GM12865 (cell line): ENCODE measurements around the gene CCND2.

Experiments used
- DNase-seq: peaks from one replicate; pipeline ENCODE4 v3.0.0; 2010; ENCODE audit warnings: low read depth
- H3K4me3 ChIP-seq: 2 replicates; pipeline ENCODE4 v1.5.1; 2011; ENCODE audit warnings: mild to moderate bottlenecking, low read depth, low read length, control low read depth
- TF ChIP-seq, protein P1 (sequence below): IDR thresholded peaks from 2 replicates; pipeline ENCODE4 v1.5.1; 2011; ENCODE audit warnings: low read length, control low read depth, low read depth, inconsistent platforms; ENCODE audit not compliant: insufficient read depth; ENCODE audit errors: missing control alignments

CCND2 gene

DNA sequence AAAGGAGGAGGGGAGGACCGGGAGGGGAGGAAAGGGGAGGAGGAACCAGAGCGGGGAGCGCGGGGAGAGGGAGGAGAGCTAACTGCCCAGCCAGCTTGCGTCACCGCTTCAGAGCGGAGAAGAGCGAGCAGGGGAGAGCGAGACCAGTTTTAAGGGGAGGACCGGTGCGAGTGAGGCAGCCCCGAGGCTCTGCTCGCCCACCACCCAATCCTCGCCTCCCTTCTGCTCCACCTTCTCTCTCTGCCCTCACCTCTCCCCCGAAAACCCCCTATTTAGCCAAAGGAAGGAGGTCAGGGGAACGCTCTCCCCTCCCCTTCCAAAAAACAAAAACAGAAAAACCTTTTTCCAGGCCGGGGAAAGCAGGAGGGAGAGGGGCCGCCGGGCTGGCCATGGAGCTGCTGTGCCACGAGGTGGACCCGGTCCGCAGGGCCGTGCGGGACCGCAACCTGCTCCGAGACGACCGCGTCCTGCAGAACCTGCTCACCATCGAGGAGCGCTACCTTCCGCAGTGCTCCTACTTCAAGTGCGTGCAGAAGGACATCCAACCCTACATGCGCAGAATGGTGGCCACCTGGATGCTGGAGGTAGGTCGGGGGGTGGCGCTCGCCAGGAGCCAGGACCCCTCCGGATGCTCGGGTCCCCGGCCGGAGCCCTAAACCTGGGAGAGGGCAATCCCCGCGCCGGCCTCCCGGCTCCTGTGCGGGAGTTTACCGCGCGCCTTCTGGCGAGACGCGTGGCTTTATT is at the start of gene CCND2:
Gene CCND2, plus strand, starts transcription at position 111 of the 744 bp plus-strand sequence. Its CDS starts 279 bp downstream, at position 390.
- TF ChIP-seq, protein P1, sequence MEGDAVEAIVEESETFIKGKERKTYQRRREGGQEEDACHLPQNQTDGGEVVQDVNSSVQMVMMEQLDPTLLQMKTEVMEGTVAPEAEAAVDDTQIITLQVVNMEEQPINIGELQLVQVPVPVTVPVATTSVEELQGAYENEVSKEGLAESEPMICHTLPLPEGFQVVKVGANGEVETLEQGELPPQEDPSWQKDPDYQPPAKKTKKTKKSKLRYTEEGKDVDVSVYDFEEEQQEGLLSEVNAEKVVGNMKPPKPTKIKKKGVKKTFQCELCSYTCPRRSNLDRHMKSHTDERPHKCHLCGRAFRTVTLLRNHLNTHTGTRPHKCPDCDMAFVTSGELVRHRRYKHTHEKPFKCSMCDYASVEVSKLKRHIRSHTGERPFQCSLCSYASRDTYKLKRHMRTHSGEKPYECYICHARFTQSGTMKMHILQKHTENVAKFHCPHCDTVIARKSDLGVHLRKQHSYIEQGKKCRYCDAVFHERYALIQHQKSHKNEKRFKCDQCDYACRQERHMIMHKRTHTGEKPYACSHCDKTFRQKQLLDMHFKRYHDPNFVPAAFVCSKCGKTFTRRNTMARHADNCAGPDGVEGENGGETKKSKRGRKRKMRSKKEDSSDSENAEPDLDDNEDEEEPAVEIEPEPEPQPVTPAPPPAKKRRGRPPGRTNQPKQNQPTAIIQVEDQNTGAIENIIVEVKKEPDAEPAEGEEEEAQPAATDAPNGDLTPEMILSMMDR = no peak
- DNase-seq = peak; percentile 90
- peak within 1 kb of the TSS; percentile 87 for H3K4me3 ChIP-seq

DNA sequence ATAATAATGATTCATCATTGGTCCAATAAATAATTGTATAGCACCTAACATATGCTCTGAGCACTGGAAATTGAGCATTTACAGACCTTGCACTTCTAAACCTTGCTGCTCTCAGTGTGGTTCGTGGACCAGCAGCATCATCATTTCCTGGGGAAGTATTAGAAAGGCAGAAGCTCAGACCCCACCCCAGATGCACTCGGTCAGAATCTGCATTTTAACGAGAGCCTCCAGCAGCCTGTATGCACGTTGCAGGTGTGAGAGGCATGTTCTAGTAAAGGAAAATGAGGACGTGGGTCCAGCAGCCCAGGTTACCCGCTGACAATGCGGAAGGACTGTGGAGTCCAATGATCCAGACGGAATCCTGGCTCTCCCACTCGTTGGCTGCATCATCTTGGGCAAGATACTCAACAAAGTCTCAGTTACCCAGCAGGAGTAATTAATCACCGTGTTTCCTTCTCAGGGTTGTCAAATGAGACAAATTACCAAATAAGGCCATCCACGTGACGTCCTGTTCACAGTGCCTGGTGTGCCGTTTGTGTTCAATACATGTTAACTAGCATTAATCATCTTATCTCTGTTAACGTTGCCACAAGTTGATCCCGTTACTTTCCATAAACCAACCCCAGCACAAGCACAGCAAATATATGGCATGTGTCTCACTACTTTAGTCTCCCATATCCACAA is 49.2 kb upstream of the CCND2 start:
- TF ChIP-seq, protein P1 = no peak
- DNase-seq = no peak

DNA sequence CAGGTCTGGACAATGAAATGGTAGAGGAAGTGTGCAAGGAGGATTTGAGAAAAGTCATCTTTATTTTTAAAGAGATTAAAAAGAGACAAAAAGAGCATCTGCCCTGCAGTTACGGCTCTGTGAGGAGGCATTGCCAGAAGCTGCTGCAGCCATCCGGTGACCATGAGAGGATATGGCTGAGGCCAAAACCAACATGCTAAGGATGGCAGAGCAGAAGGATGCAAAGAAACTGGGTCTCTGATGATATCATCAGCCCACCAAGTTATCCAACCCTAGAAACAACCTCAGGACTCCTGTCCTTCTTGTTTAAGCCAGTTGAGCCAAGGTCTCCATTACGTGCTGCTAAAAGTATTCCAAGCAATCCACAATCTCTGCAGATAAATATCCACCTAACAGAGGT is 48.0 kb upstream of the CCND2 start:
- TF ChIP-seq, protein P1 = no peak
- DNase-seq = no peak
- no peak overlapping the region for H3K4me3 ChIP-seq

More for the DNA sequence above, 49.2 kb upstream of the CCND2 start:
- H3K4me3 ChIP-seq = no peak overlapping the region

DNA sequence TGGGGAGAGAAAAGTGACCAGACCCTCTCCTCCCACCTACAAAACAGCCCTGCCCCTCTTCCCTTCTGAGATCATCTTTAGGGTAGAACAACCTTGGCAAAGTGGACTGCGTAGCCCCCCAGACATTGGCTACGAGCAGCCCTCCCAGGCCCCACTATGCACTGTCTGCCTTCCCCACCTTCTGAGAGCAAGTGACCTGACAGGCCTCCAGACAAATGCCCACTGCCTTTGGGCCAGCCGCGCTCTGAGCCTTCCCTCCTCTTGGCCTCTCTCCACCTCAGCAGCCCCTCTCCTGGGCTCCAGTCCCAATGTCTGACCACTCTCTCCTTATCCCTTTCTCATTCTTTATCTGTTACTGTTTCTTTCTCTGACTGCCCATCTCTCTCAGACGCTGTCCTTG is 46.5 kb upstream of the CCND2 start:
- no peak for DNase-seq
- H3K4me3 ChIP-seq = no peak overlapping the region
- TF ChIP-seq, protein P1 = no peak

DNA sequence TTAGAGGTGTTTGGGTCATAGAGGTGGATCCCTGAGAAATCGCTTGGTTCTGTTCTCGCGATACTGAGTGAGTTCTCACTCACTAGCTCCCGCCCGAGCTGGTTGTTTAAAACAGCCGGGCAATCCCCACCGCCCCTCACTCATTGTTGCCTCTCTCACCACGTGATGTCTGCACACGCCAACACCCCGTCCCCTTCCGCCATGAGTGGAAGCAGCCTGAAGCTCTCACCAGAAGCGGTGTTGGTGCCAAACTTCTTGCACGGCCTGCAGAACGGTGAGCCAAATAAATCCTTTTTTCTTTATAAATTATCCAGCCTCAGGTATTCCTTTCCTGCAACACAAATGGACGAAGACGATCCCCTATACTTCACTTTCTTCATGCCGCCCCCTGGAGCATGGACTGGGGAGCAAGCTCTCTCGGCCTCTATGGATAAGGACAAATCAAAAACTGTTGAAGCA is 45.4 kb upstream of the CCND2 start:
- no peak overlapping the region for H3K4me3 ChIP-seq
- no peak for DNase-seq
- TF ChIP-seq, protein P1 = no peak

DNA sequence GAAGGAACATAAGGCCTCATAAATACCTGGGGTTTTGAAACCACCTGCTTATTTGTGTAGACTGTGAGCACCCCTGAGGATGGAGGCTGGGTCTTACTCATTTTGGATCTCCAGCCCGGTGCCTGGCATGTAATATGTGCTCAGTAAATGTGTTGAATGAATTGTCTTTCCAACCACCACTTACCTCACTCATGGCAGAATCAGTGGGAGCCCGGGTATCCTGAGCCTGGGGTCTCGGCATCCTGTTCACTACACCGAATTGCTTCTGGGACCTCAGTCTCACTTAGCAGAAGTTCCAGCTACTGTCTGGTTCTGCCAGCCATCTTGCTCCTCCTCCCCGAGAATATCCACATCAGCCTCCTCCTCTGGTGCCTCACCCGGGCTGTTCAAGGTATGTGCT is 43.0 kb upstream of the CCND2 start:
- TF ChIP-seq, protein P1 = no peak
- no peak overlapping the region for H3K4me3 ChIP-seq
- DNase-seq = no peak

DNA sequence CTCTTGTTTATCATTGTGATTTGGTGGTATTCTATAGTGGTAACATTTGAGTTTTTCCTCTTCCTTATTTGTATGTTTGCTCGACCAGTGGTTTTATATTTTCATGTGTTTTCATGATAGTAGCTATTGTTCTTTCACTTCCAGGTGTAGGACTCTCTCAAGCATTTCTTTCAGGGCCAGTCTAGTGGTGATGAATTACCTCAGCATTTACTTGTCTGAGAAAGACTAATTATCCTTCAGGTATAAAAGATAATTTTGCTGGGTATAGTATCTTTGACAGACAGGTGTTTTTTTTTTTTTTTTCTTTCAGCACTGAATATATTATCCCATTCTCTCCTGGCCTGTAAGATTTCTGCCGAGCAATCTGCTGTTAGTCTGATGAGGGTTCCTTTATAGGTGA is 35.0 kb upstream of the CCND2 start:
- no peak overlapping the region for H3K4me3 ChIP-seq
- DNase-seq = no peak
- TF ChIP-seq, protein P1 = no peak
